VCaP (cell line): ENCODE results near the gene TPK1.
A peak's percentile ranks its signal among the peaks of the same experiment; 100 is the strongest.

Experiments used
- H3K27ac ChIP-seq: fragments of 450-650 bp; 2 replicates; pipeline ENCODE4 v1.5.1; 2017
- TF ChIP-seq, protein P1 (sequence below): fragments of 450-650 bp; conservative IDR thresholded peaks from 2 replicates; pipeline ENCODE4 v1.5.1; 2017; ENCODE audit warnings: mild to moderate bottlenecking, moderate library complexity

The TPK1 gene

GRCh38 chr7:144416341-144416740, 419.5 kb downstream of the TPK1 start:
- H3K27ac ChIP-seq: no peak overlapping the region
- TF ChIP-seq, protein P1, sequence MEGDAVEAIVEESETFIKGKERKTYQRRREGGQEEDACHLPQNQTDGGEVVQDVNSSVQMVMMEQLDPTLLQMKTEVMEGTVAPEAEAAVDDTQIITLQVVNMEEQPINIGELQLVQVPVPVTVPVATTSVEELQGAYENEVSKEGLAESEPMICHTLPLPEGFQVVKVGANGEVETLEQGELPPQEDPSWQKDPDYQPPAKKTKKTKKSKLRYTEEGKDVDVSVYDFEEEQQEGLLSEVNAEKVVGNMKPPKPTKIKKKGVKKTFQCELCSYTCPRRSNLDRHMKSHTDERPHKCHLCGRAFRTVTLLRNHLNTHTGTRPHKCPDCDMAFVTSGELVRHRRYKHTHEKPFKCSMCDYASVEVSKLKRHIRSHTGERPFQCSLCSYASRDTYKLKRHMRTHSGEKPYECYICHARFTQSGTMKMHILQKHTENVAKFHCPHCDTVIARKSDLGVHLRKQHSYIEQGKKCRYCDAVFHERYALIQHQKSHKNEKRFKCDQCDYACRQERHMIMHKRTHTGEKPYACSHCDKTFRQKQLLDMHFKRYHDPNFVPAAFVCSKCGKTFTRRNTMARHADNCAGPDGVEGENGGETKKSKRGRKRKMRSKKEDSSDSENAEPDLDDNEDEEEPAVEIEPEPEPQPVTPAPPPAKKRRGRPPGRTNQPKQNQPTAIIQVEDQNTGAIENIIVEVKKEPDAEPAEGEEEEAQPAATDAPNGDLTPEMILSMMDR: no peak

GRCh38 chr7:144415858-144416257, 420.0 kb downstream of the TPK1 start:
- H3K27ac ChIP-seq: no peak overlapping the region
- TF ChIP-seq, protein P1: no peak

GRCh38 chr7:144414815-144415214, 421.0 kb downstream of the TPK1 start:
- H3K27ac ChIP-seq: no peak overlapping the region
- TF ChIP-seq, protein P1: no peak

GRCh38 chr7:144410441-144410840, 425.4 kb downstream of the TPK1 start:
- H3K27ac ChIP-seq: peak overlapping the region; percentile 98
- TF ChIP-seq, protein P1: no peak

DNA sequence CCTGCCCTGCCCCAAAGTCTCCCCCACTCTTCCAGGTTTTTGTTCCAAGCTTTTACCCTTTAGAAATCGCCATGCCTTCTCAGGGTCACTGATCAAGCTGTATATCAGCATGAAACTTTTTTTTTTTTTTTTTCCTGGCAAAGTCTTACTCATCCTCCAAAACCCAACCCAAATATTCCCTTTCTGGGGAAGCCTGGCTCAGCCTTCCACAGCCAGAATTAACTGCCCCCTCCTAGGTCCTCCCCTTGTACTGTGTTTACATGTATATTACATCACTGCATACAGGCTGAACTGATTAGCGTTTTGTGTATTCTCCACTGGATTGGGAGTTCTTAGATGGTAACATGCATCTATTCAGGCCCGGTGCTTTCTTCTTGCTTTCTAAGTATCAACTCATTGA, 427.7 kb downstream of the TPK1 start:
- TF ChIP-seq, protein P1: no peak

GRCh38 chr7:144407266-144407931, 428.5 kb downstream of the TPK1 start:
- H3K27ac ChIP-seq: peak overlapping the region; percentile 98
- TF ChIP-seq, protein P1: no peak

More for the DNA sequence above, 427.7 kb downstream of the TPK1 start:
- peak overlapping the region; percentile 98 for H3K27ac ChIP-seq

DNA sequence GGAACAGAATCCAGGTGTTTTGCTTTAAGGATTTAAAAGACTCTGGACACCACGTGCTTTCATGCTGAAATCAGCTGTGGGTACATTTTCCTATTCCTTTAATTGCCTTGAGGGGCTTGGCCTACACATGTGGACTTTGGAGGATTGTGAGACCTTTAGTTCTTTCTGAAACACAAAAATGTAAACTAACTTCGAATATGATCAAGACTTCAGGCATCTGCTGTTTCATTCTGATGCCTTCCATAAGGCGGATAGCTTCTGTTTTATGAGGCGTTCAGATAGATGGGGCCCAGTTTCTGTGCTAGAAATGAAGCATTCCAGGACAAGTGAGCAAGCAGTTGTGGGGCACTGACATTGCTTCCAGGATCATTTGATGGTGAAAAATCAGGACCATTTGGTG, 430.9 kb downstream of the TPK1 start:
- TF ChIP-seq, protein P1: no peak
- H3K27ac ChIP-seq: no peak overlapping the region
